DMS153 treated with DMSO at 0.1 percent for 48 hours (cell line): ENCODE data around the gene NR1I2.

Source experiments
- DNase-seq: peaks from one replicate; lab custom pipeline; 2025; ENCODE audit not compliant: unreplicated experiment; lab: John Stamatoyannopoulos, UW

The NR1I2 gene

GRCh38 chr3:119778811-119779210, 3.1 kb upstream of the NR1I2 start:
- no peak for DNase-seq

DNA sequence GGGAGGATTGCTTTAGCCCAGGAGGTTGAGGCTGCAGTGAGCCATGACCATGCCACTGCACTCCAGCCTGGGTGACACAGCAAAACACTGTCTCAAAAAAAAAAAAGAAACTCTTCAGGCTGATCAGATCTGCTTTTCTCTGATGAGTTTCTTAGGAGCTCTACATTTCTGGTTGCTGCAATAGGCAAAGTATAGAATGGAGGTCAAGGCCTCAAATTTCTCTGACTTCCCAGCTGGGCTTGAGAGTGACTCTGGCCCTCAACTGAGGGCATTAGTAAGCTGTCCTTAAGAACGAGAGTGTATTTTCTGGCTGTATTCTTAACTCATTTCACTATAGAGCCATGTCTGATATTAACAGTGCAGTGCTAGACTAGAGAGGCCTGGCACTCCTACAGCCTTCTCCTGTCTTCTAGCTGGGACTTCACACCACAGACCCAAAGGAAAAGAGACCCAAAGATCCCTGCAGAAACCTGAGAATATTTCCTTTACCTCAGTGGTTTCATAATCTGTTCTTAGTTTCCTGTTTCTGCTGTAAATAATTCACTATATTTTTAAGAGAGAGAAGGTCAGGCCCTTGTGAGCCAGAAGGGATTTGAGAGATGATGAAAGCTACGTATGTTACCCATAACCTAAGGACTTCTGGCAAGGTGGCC, 2.0 kb upstream of the NR1I2 start:
- DNase-seq, result no peak

DNA sequence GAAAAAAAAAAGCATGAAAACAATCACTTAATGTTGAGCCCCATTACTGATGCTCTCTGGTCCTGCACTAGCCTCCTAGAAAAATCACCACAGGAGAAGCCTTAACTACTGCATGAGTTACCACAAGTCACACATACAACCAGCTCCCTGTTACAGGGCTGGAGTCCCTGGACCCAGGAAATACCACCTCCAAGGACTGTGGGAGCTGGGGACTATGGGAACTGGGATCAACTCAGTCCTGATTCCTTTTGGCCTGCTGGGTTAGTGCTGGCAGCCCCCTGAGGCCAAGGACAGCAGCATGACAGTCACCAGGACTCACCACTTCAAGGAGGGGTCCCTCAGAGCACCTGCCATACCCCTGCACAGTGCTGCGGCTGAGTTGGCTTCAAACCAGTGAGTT, 559 bp downstream of the NR1I2 start:
- no peak for DNase-seq

GRCh38 chr3:119783255-119783654, 1.4 kb downstream of the NR1I2 start:
- no peak for DNase-seq

DNA sequence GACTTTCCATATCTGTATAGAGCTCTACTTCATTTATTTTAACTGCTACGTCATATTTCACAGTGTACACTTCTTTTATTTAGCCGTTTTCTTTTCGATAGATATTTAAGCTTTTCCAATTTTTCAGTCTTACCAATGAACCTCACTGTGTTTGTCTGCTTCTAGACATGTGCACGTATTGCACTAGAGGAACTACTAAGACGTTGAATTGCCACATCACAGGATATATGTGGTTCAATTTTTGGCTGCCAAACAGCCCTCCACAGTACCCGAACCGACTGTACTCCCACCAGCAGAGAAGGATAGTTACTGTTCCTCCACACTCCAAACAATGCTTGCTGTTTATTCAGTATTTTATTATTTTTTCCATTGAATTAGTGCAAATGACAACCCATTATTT, 2.0 kb downstream of the NR1I2 start:
- DNase-seq, result no peak

GRCh38 chr3:119786409-119786808, 4.5 kb downstream of the NR1I2 start:
- DNase-seq, result no peak

DNA sequence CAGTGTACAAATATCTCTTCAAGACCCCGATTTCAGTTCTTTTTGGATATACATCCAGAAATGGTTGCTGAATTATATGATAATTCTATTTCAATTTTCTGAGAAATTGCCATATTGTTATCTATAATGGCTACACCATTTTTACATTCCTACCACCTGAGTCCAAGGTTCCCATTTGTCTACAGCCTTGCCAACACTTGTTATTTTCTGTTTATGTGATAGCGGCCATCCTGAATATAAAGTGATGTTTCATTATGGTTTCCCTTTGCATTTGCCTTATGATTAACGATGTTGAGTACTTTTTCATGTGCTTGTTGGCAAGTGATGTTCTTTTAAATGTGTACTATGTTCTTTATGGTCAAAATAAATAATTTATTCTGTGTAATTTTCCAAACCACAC, 8.5 kb downstream of the NR1I2 start:
- DNase-seq, result no peak

DNA sequence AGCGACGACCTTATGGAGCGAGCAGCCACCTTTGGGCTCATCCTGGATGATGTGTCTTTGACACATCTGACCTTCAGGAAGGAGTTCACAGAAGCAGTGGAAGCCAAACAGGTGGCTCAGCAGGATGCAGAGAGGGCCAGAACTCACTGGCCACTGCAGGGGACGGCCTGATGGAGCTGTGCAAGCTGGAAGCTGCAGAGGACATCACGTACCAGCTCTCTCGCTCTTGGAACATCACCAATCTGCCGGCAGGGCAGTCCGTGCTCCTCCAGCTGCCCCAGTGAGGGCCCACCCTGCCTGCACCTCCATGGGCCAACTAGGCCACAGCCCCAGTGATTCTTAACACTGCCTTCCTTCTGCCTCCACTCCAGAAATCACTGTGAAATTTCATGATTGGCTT, 10.4 kb downstream of the NR1I2 start:
- no peak for DNase-seq

- no peak for DNase-seq
Observed at GRCh38 chr3:119794401-119794800, 12.5 kb downstream of the NR1I2 start.

GRCh38 chr3:119794971-119795612, 13.2 kb downstream of the NR1I2 start:
- no peak for DNase-seq

- DNase-seq, result no peak
Observed at GRCh38 chr3:119795849-119796248, 13.9 kb downstream of the NR1I2 start.

- no peak for DNase-seq
Observed at GRCh38 chr3:119796368-119796767, 14.5 kb downstream of the NR1I2 start.

GRCh38 chr3:119796785-119797184, 14.9 kb downstream of the NR1I2 start:
- DNase-seq, result no peak

- DNase-seq, result no peak
Observed at GRCh38 chr3:119800844-119801243, 18.9 kb downstream of the NR1I2 start.

GRCh38 chr3:119808244-119808643, 26.3 kb downstream of the NR1I2 start:
- no peak for DNase-seq

- DNase-seq, result no peak
Observed at GRCh38 chr3:119808843-119809242, 26.9 kb downstream of the NR1I2 start.

- no peak for DNase-seq
Observed at GRCh38 chr3:119809249-119810017, 27.5 kb downstream of the NR1I2 start.

GRCh38 chr3:119810018-119810435, 28.1 kb downstream of the NR1I2 start:
- peak; percentile 55 for DNase-seq

GRCh38 chr3:119812491-119813058, 30.7 kb downstream of the NR1I2 start:
- no peak for DNase-seq

- DNase-seq, result no peak
Observed at GRCh38 chr3:119815716-119816115, 33.8 kb downstream of the NR1I2 start.

GRCh38 chr3:119817071-119817470, 35.2 kb downstream of the NR1I2 start:
- DNase-seq, result no peak
